HEK293 (cell line): ENCODE results near the gene PTMA.

Source experiments
- BCL11A ChIP-seq: fragments of 450-650 bp; formaldehyde crosslinking; IDR thresholded peaks from 2 replicates; pipeline ENCODE4 v1.5.1; 2016; ENCODE audit warnings: low read depth, missing biosample characterization, missing genetic modification characterization
- GLI2 ChIP-seq: fragments of 450-650 bp; formaldehyde crosslinking; IDR thresholded peaks from 2 replicates; pipeline ENCODE4; 2017; ENCODE audit warnings: missing biosample characterization, missing genetic modification characterization, low read depth, borderline replicate concordance
- GLIS2 ChIP-seq: fragments of 450-650 bp; formaldehyde crosslinking; IDR thresholded peaks from 2 replicates; pipeline ENCODE4 v1.5.1; 2016; ENCODE audit warnings: missing biosample characterization, missing genetic modification characterization
- HOXD13 ChIP-seq: sonication (generic); formaldehyde crosslinking; IDR thresholded peaks from 2 replicates; pipeline ENCODE4 v1.8.0; 2022; ENCODE audit warnings: missing genetic modification reagents, borderline replicate concordance
- KLF10 ChIP-seq: fragments of 450-650 bp; IDR thresholded peaks from 2 replicates; pipeline ENCODE4 v1.5.1; 2018; ENCODE audit warnings: missing biosample characterization, mild to moderate bottlenecking, missing genetic modification characterization
- MZF1 ChIP-seq: fragments of 450-650 bp; formaldehyde crosslinking; IDR thresholded peaks from 2 replicates; pipeline ENCODE4 v1.5.1; 2017; ENCODE audit warnings: missing biosample characterization, missing genetic modification characterization, borderline replicate concordance
- PRDM4 ChIP-seq: fragments of 450-650 bp; formaldehyde crosslinking; IDR thresholded peaks from 2 replicates; pipeline ENCODE4 v1.5.1; 2017; ENCODE audit warnings: missing biosample characterization, missing genetic modification characterization
- SP3 ChIP-seq: fragments of 450-650 bp; formaldehyde crosslinking; IDR thresholded peaks from 2 replicates; pipeline ENCODE4 v1.5.1; 2016; ENCODE audit warnings: missing biosample characterization, missing genetic modification characterization
- WT1 ChIP-seq: fragments of 450-650 bp; formaldehyde crosslinking; IDR thresholded peaks from 2 replicates; pipeline ENCODE4 v1.5.1; 2016; ENCODE audit warnings: missing biosample characterization, missing genetic modification characterization
- YY1 ChIP-seq: fragments of 450-650 bp; formaldehyde crosslinking; IDR thresholded peaks from 2 replicates; pipeline ENCODE4 v1.5.1; 2018; ENCODE audit warnings: missing biosample characterization, missing genetic modification characterization
- ZBTB21 ChIP-seq: fragments of 450-650 bp; formaldehyde crosslinking; IDR thresholded peaks from 2 replicates; pipeline ENCODE4 v1.5.1; 2017; ENCODE audit warnings: missing biosample characterization, missing genetic modification characterization
- ZBTB8A ChIP-seq: fragments of 450-650 bp; formaldehyde crosslinking; IDR thresholded peaks from 2 replicates; pipeline ENCODE4 v1.5.1; 2016; ENCODE audit warnings: missing biosample characterization, missing genetic modification characterization
- ZFP3 ChIP-seq: fragments of 450-650 bp; formaldehyde crosslinking; IDR thresholded peaks from 2 replicates; pipeline ENCODE4 v1.5.1; 2016; ENCODE audit warnings: low read depth, missing biosample characterization, missing genetic modification characterization
- ZNF146 ChIP-seq: fragments of 450-650 bp; formaldehyde crosslinking; IDR thresholded peaks from 2 replicates; pipeline ENCODE4 v1.5.1; 2016; ENCODE audit warnings: missing biosample characterization, missing genetic modification characterization
- ZNF174 ChIP-seq: fragments of 450-650 bp; formaldehyde crosslinking; IDR thresholded peaks from 2 replicates; pipeline ENCODE4 v1.5.0; 2017; ENCODE audit warnings: missing biosample characterization, mild to moderate bottlenecking, missing genetic modification characterization
- ZNF202 ChIP-seq: fragments of 450-650 bp; formaldehyde crosslinking; IDR thresholded peaks from 2 replicates; pipeline ENCODE4 v1.5.1; 2016; ENCODE audit warnings: missing biosample characterization, missing genetic modification characterization, borderline replicate concordance
- ZNF292 ChIP-seq: fragments of 450-650 bp; formaldehyde crosslinking; IDR thresholded peaks from 2 replicates; pipeline ENCODE4 v1.5.1; 2016; ENCODE audit warnings: low read depth, missing biosample characterization, missing genetic modification characterization, borderline replicate concordance
- ZNF335 ChIP-seq: fragments of 450-650 bp; formaldehyde crosslinking; conservative IDR thresholded peaks from 2 replicates; pipeline ENCODE4 v1.5.1; 2016; ENCODE audit warnings: missing biosample characterization, missing genetic modification characterization
- ZNF341 ChIP-seq: fragments of 450-650 bp; formaldehyde crosslinking; IDR thresholded peaks from 2 replicates; pipeline ENCODE4; 2016; ENCODE audit warnings: low read depth, missing biosample characterization, missing genetic modification characterization
- ZNF350 ChIP-seq: fragments of 450-650 bp; formaldehyde crosslinking; IDR thresholded peaks from 2 replicates; pipeline ENCODE4 v1.5.0; 2017; ENCODE audit warnings: missing biosample characterization, mild to moderate bottlenecking, missing genetic modification characterization
- ZNF501 ChIP-seq: fragments of 450-650 bp; formaldehyde crosslinking; IDR thresholded peaks from 2 replicates; pipeline ENCODE4 v1.5.1; 2016; ENCODE audit warnings: missing biosample characterization, missing genetic modification characterization
- ZNF529 ChIP-seq: fragments of 450-650 bp; formaldehyde crosslinking; IDR thresholded peaks from 2 replicates; pipeline ENCODE4 v1.5.1; 2017; ENCODE audit warnings: missing genetic modification characterization, missing biosample characterization; ENCODE audit not compliant: insufficient replicate concordance
- ZNF558 ChIP-seq: fragments of 450-650 bp; formaldehyde crosslinking; IDR thresholded peaks from 2 replicates; pipeline ENCODE4 v1.5.1; 2016; ENCODE audit warnings: missing biosample characterization, missing genetic modification characterization
- ZNF561 ChIP-seq: fragments of 450-650 bp; IDR thresholded peaks from 2 replicates; pipeline ENCODE4 v1.5.1; 2018; ENCODE audit warnings: missing biosample characterization, missing genetic modification characterization, borderline replicate concordance
- ZNF580 ChIP-seq: fragments of 450-650 bp; formaldehyde crosslinking; IDR thresholded peaks from 2 replicates; pipeline ENCODE4 v1.5.1; 2016; ENCODE audit warnings: missing biosample characterization, missing genetic modification characterization
- ZNF624 ChIP-seq: fragments of 450-650 bp; formaldehyde crosslinking; IDR thresholded peaks from 2 replicates; pipeline ENCODE4 v1.5.1; 2017; ENCODE audit warnings: missing biosample characterization, missing genetic modification characterization
- ZNF626 ChIP-seq: fragments of 450-650 bp; sonication (Bioruptor Pico); formaldehyde crosslinking; IDR thresholded peaks from 2 replicates; pipeline ENCODE4 v1.5.1; 2018; ENCODE audit warnings: missing biosample characterization, missing genetic modification characterization, inconsistent platforms
- ZNF677 ChIP-seq: fragments of 450-650 bp; IDR thresholded peaks from 2 replicates; pipeline ENCODE4 v1.5.0; 2018; ENCODE audit warnings: missing biosample characterization, mild to moderate bottlenecking, missing genetic modification characterization, moderate library complexity
- ZNF707 ChIP-seq: fragments of 450-650 bp; formaldehyde crosslinking; IDR thresholded peaks from 2 replicates; pipeline ENCODE4 v1.5.1; 2016; ENCODE audit warnings: missing biosample characterization, missing genetic modification characterization
- ZSCAN5A ChIP-seq: fragments of 450-650 bp; formaldehyde crosslinking; IDR thresholded peaks from 2 replicates; pipeline ENCODE4 v1.5.1; 2016; ENCODE audit warnings: missing biosample characterization, missing genetic modification characterization
- TF ChIP-seq, protein P1 (sequence below): fragments of 450-650 bp; formaldehyde crosslinking; IDR thresholded peaks from 2 replicates; pipeline ENCODE4 v1.5.1; 2016; ENCODE audit warnings: missing biosample characterization, missing genetic modification characterization
- TF ChIP-seq, protein P2 (sequence below): fragments of 450-650 bp; formaldehyde crosslinking; IDR thresholded peaks from 2 replicates; pipeline ENCODE4 v1.5.1; 2017; ENCODE audit warnings: missing biosample characterization, missing genetic modification characterization
- TF ChIP-seq, protein P3 (sequence below): fragments of 450-650 bp; formaldehyde crosslinking; IDR thresholded peaks from 2 replicates; pipeline ENCODE4 v1.5.1; 2017; ENCODE audit warnings: missing biosample characterization, mild to moderate bottlenecking, missing genetic modification characterization, moderate library complexity

PTMA gene

GRCh38 chr2:231672617-231673347, 35.5 kb upstream of the PTMA start (continued):
- TF ChIP-seq, protein P1, sequence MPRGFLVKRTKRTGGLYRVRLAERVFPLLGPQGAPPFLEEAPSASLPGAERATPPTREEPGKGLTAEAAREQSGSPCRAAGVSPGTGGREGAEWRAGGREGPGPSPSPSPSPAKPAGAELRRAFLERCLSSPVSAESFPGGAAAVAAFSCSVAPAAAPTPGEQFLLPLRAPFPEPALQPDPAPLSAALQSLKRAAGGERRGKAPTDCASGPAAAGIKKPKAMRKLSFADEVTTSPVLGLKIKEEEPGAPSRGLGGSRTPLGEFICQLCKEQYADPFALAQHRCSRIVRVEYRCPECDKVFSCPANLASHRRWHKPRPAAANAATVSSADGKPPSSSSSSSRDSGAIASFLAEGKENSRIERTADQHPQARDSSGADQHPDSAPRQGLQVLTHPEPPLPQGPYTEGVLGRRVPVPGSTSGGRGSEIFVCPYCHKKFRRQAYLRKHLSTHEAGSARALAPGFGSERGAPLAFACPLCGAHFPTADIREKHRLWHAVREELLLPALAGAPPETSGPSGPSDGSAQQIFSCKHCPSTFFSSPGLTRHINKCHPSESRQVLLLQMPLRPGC (tag by site-specific recombination): no peak
- 0 out of 2 replicates have a peak, but pooled peaks have one; percentile 19 for TF ChIP-seq ZNF341
- peak; percentile 63; the same call in 1 of the 2 replicates for TF ChIP-seq WT1 (tag by site-specific recombination)
- TF ChIP-seq ZNF626 (tag by site-specific recombination): no peak
- TF ChIP-seq SP3: no peak
- no peak for TF ChIP-seq YY1 (tag by site-specific recombination)
- no peak for TF ChIP-seq GLI2 (tag by site-specific recombination)
- TF ChIP-seq ZNF529 (tag by site-specific recombination): no peak
- TF ChIP-seq ZNF202 (tag by site-specific recombination): no peak
- TF ChIP-seq, protein P2, sequence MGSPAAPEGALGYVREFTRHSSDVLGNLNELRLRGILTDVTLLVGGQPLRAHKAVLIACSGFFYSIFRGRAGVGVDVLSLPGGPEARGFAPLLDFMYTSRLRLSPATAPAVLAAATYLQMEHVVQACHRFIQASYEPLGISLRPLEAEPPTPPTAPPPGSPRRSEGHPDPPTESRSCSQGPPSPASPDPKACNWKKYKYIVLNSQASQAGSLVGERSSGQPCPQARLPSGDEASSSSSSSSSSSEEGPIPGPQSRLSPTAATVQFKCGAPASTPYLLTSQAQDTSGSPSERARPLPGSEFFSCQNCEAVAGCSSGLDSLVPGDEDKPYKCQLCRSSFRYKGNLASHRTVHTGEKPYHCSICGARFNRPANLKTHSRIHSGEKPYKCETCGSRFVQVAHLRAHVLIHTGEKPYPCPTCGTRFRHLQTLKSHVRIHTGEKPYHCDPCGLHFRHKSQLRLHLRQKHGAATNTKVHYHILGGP (tag by site-specific recombination): no peak
- TF ChIP-seq ZBTB21 (tag by site-specific recombination): no peak
- no peak for TF ChIP-seq ZSCAN5A (tag by site-specific recombination)
- no peak for TF ChIP-seq BCL11A (tag by site-specific recombination)
- TF ChIP-seq ZNF335: peak; percentile 81
- no peak for TF ChIP-seq ZNF292 (tag by site-specific recombination)
- no peak for TF ChIP-seq ZNF624 (tag by site-specific recombination)
- no peak for TF ChIP-seq ZNF174 (tag by site-specific recombination)
- TF ChIP-seq ZNF580 (tag by site-specific recombination): no peak
- TF ChIP-seq ZNF501: no peak
- TF ChIP-seq HOXD13 (CRISPR knock-in tag): no peak
- no peak for TF ChIP-seq PRDM4
- 0 out of 2 replicates have a peak, but pooled peaks have one; percentile 33 for TF ChIP-seq ZNF561
- peak; percentile 63 for TF ChIP-seq GLIS2
- TF ChIP-seq, protein P3, sequence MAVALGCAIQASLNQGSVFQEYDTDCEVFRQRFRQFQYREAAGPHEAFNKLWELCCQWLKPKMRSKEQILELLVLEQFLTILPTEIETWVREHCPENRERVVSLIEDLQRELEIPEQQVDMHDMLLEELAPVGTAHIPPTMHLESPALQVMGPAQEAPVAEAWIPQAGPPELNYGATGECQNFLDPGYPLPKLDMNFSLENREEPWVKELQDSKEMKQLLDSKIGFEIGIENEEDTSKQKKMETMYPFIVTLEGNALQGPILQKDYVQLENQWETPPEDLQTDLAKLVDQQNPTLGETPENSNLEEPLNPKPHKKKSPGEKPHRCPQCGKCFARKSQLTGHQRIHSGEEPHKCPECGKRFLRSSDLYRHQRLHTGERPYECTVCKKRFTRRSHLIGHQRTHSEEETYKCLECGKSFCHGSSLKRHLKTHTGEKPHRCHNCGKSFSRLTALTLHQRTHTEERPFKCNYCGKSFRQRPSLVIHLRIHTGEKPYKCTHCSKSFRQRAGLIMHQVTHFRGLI (tag by site-specific recombination): no peak
- no peak for TF ChIP-seq ZNF146 (tag by site-specific recombination)
- TF ChIP-seq KLF10: no peak
- peak; percentile 72; the same call in 1 of the 2 replicates for TF ChIP-seq ZBTB8A (tag by site-specific recombination)
- no peak for TF ChIP-seq ZNF350 (tag by site-specific recombination)
- TF ChIP-seq ZFP3 (tag by site-specific recombination): no peak
- TF ChIP-seq ZNF677 (tag by site-specific recombination): no peak
- no peak for TF ChIP-seq ZNF707 (tag by site-specific recombination)
- no peak for TF ChIP-seq ZNF558
- TF ChIP-seq MZF1: no peak
